Left renal cortex interstitium (tissue), 4 donors: Measurements from ENCODE around the gene TENT5C. TPM values are rescaled to one million over a fixed set of nuclear protein-coding genes. Genes with fewer than 3 reads are reported as not detected.

Experiments used
- DNase-seq, 4 donors: peaks; one replicate each; pipeline ENCODE4 v3.0.0-alpha.2; 2013; ENCODE audit warnings: low read depth in 4 of 4, low spot score in 2 of 4, missing footprints in 1 of 4
- polyA plus RNA-seq, 4 donors: library from polyadenylated mRNA; unstranded; fragments of 120-200 nt; gene quantifications; one replicate each; pipeline ENCODE4 v1.2.1, GENCODE V29; 2013; ENCODE audit not compliant: insufficient read length in 4 of 4

TENT5C gene
- polyA plus RNA-seq, 4 donors: 2.1 to 4.1 (median 2.7) TPM

DNA sequence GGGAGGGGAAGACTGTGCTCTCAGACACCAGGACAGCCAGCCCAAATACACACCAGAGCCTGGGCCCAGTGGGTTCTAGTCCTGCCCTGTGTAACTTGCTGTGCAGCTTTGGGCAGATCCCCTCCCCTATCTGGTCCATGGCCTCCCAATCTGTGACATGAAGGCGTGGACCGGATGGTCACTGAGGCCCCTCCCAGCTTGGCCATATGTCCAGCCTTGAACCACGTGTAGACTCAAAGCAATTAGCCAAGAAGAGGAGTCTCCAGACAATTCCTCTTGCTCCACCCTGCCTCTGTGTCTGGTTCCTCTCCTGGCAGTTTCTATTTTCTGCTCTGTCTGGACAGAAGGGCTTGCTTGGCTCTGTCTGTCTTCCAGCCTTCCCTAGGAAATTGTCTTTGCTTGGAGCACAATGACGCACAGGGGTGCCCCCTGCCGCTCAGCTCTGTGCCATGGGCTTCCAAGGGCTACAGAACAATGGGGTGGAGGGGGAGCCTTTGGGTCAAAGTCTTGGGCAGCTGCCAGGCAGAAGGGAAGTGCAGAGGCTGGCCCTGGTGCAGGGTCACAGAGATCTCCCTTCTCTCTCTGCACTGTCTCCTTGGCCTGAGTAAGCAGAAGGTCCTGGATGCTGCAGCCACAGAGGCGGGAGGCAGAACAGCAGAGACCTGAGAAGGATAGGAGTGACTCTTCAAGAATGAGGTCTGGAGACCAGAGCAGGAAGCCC lies 66.1 kb downstream of the TENT5C start:
- no peak for DNase-seq

DNA sequence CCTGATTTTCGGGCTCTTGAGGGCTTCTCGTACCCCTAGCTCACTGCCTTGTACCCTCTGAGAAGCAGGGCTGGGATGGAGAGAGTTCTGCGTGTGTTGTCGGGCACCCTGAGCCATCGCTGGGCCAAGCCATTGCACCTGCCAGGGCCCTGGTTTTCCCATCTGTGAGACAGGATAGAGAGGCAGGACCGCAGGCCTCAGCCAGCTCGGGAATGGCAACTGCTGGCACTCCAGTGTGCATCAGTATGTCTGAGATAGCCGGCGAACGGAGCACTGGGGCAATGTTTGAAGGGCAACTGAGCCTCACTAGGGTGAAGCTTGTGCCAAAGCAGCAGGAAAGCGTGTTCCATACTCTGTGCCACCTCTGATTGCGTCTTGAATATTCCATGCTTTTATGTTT lies 66.9 kb downstream of the TENT5C start:
- DNase-seq: no peak

DNA sequence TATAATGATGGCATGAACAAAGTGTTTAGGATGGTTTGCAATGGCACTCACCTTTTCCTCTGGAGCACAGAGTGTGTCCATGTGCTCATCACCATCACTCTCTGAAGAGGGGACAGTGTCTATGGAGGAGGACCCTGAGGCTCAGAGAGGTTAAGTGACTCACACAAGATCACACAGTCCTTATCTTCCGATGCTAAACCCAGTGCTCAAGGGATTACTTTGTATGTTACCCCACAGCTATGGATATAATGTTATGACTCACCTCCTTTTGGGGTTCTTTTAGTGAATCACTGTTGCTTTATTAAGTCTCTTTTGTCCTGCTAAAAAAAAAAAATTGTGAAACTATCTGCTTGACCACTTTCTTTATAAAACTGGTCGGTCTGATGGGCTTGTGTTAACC lies 67.6 kb downstream of the TENT5C start:
- DNase-seq: no peak

DNA sequence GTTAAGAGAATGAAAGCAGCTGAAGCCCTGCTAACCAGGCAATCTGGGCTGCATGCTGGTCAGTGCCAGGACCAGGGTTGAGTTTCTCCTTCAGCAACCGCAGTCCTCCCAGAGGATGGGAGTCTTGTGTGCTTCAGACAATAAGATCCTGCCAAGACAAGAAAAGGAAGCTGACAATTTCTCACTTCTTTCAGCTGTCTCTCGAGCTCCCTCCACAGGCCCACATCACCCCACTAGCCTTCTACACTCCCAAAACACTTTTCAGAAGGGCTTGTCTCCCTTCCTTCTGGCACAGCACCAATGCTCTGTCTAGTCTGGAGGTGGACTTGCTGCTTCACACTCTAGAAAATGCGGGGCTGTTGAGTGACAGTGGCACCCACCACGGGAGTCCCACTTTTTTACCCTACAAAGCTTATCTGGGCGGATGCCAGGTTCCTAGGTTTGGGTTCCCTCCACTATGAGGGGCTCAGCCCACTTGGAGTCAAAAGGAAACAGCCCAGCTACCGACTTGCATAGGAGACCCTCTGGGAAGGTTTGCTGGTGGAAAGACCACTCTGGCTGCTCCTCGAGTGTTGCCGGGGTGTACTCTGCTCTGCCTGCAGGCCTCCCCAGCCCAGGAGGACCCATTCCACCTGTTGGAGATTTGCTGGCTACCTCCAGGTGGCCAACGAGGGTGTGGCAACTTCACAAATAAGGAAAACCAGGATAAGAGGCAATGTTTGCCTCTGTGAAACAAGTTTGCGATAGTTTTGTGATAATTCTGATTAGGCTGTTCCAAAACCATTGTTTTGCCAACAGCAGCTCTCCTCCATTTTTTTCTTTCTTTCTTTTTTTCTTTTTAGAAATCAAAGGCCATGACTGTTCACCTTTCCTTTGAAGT lies 68.9 kb downstream of the TENT5C start:
- no peak for DNase-seq

DNA sequence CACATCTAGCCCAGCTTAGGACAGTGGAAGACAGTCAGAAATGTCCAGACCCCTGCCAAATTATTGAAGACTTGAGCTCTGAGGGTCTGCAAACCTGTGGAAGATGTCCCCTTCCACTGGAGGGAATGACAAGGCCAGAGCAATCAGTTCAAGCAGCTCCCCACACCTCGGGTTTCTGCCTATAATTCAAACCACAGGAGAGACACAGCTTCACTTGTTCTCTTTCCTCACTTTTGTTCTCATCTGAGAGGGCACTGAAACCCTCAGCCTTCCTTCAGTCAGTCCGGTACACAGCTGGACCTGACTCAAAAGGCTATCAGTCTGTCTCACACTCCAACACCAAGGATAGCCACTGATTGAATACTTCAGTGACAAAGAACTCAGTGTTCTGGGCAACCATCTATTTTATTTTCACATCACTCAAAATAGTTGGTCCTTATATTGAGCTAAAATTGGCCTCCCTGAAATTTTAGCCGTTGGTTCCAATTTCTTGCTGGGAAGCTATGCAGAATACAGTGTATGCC lies 70.1 kb downstream of the TENT5C start:
- DNase-seq: no peak

DNA sequence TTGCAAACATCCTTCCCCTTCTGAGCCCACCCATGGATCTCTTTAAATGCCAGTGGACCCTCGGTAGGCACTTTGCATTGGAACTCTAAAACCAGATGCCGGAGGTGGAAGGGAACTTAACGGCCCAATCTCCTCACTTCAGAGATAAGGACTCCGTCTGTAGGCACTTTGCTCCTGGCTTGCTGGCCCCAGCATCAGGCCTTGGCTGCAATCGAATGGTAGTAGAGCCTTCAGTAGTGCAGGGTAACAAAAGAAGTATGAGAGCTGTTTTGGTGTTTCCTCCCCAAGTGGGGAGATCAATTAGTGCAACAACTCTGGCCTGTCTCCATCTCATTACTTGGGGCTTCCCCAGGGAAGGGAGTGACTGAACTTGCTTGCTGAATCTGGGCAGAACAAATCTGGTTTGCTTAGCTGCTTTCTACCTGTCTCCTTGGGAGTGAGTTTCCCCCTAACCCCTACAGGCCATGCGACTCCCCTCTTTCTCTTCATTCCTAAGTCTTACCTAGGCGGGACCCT lies 70.8 kb downstream of the TENT5C start:
- DNase-seq: no peak

Other genes starting within 250 kb of the TENT5C start
- 10 to 100 TPM; 38.7 to 48.2 (median 45.5) TPM for gene MAN1A2, start 238.6 kb upstream of the TENT5C start, polyA plus RNA-seq